Neural cell (in vitro differentiated cells): ENCODE results near the gene HLA-DPA1.

ENCODE experiments used
- CTCF ChIP-seq: fragments of 450-650 bp; IDR thresholded peaks from 2 replicates; pipeline ENCODE4 v1.5.1; 2014; ENCODE audit warnings: antibody characterized with exemption, mild to moderate bottlenecking, moderate library complexity; ENCODE audit not compliant: poor library complexity, severe bottlenecking
- EP300 ChIP-seq: fragments of 450-650 bp; conservative IDR thresholded peaks from 2 replicates; pipeline ENCODE4 v1.6.1; 2014; ENCODE audit warnings: antibody characterized with exemption, mild to moderate bottlenecking, moderate library complexity; ENCODE audit not compliant: poor library complexity, severe bottlenecking
- POLR2AphosphoS5 ChIP-seq: IDR thresholded peaks from 2 replicates; pipeline ENCODE4 v1.6.1; 2012
- TAF1 ChIP-seq: IDR thresholded peaks from 2 replicates; pipeline ENCODE4 v1.6.1; 2012; ENCODE audit warnings: low read depth

GRCh38 chr6:33065312-33065711, 8.1 kb downstream of the HLA-DPA1 start:
- TF ChIP-seq TAF1 (no peak), EP300 (no peak), CTCF (no peak), POLR2AphosphoS5 (no peak)
